Measurements from ENCODE around the gene MED16. TPM values are rescaled to one million over a fixed set of nuclear protein-coding genes. Genes with fewer than 3 reads are reported as not detected.
"Not testable (repeated sequence)": the region's sequence is repeated elsewhere in the genome, so short reads cannot be mapped to it uniquely, and the experiment has no call there.

MED16 gene
- total RNA-seq, 1 donor from 2014 or later, result 66.9 TPM

DNA sequence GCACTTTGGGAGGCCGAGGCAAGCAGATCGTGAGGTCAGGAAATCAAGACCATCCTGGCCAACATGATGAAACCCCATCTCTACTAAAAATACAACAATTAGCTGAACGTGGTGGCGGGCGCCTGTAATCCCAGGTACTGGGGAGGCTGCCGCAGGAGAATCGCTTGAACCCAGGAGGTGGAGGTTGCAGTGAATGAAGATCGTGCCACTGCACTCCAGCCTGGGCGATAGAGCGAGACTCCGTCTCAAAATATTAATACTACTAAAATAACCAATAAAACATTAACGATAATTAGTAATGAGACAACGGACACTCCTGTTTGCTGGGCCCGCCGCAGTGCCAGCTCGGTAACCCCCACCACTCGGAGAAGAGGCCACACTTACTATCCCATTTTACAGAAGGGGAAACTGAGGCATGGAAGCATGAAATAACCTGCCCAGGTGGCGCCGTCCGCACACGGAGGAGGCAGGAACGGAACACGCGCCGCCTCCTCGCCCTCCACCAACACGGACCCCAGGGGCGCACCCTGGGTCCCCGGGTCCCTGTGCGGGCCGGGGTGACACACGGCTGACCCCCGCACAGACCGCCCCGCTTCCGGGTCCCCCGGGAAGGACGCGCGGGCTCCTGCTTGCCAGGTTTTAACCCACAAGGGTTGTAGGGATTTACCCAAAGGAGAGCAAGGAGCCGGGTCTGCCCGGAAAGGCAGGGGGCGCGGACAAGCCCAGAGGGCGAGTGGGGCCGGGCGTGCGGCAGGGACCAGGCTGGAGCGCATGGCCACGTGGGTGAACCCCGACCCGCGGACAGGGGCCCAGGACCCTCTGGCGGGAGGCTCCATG is 18.4 kb upstream of the MED16 start:
- no peak for DNase-seq (ENCODE audit: low spot score)

DNA sequence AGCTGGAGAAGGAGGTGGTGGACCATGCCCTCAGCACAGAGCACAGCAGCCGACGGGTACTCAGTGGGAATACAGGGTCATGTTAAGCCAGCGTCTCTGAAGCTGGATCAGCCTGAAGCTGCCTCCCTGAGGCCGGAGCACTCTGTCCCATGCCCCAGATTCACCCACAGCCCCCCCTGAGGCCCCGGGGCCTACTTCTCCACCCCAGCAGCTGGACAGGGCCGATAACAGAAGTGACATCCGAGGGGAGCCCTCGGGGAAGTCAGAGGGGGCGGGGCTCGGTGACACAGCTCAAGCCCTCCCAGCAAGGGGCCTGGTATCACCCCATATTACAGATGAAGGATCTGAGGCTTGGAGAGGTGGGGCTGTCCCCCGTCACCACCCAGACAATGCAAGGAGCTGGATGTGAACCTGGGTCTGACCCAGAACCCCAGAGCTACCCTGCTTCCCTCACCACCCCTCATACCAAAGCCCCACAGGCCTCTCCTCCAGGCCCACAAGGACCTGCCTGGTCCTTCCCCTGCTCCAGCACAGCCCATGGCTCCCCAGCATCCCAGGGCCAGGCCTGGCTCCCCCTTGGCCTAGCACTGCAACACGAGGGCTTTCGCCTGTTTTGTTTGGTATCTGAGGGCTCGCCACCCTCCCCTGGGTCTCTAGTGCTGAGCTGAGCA is 14.3 kb upstream of the MED16 start:
- DNase-seq (ENCODE audit: low spot score), result no peak

DNA sequence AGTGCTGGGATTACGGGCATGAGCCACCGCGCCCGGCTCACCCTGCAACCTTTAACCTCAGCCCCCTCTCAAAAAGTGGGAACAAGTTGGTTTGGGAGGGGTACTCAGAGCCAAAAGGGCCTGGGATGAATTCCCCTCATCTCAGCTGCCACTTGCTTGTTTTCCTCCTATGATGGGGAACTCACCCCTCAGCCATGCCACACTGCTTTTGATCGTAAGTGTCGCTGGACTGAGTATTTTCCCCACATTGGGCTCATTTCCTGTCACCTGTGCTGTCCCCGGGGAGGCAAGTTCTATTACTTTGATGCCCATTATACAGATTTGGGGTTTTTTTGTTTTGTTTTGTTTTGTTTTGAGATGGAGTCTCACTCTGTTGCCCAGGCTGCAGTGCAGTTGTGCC is 13.5 kb upstream of the MED16 start:
- DNase-seq (ENCODE audit: low spot score), result no peak

DNA sequence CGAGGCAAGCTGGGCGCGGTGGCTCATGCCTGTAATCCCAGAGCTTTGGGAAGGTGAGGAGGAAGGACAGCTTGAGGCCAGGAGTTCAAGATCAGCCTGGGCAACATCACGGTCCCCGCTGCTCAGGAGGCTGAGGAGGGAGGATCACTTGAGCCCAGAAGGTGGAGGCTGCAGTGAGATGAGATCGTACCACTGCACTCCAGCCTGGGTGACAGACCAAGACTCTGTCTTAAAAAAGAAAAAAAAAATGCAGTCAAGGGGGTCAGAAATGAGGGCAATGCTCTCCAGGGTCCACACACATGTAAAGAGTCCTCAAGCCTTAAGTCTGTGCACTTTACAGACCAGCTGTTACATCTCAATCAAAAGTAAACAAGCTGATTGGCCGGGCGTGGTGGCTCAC is 11.6 kb upstream of the MED16 start:
- no peak for DNase-seq (ENCODE audit: low spot score)

DNA sequence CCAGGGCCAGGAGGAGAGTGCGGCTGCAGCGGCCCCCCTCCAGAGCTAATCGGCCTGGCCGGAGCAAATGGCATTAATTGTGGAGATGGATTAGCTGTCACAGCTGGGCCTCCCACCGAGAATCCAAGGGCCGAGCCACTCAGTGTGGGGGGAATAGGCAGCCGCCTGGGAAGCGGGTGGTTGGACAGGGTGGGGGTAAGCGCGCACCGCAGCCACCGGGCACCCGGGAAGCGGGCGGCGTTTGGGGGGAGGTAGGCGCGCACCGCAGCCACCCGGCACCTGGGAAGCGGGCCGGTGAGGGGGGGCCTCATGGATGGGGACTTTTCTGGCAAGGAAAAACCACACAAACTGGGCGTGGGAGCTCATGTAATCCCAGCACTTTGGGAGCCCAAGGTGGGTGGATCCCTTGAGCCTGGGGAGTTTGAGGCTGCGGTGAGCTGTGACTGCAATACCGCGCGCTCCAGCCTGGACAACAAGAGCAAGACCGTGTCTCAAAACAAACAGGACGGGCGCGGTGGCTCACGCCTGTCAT is 10.3 kb upstream of the MED16 start:
- no peak for DNase-seq (ENCODE audit: low spot score)

DNA sequence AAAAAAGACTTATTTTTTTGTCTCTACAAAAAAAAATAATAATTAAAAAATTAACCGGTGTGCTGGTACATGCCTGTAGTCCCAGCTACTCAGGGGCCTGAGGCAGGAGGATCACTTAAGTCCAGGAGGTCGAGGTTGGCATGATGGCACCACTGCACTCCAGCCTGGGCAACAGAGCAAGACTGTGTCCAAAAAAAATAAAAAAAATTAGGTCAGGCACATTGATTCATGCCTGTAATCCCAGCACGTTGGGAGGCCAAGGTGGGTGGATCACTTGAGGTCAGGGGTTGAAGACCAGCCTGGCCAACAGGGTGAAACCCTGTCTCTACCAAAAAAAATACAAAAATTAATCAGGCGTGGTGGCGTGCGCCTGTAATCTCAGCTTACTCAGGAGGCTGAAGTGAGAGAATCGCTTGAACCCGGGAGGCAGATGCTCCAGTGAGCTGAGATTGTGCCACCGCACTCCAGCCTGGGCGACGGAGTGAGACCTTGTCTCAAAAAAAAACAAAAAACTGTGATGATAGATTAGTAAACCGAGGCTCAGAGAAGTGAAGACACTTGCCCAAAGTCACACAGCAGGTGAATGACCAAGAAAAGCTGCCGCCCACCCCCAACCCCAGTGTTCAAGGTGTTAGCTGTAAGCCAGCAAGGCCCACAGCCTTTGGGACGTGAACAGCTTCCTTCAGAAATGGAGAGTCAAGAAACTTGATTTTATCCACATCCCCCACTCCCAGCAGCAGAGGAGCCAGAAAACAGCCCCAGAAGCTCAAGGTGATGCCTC is 9.6 kb upstream of the MED16 start:
- DNase-seq (ENCODE audit: low spot score), result no peak

DNA sequence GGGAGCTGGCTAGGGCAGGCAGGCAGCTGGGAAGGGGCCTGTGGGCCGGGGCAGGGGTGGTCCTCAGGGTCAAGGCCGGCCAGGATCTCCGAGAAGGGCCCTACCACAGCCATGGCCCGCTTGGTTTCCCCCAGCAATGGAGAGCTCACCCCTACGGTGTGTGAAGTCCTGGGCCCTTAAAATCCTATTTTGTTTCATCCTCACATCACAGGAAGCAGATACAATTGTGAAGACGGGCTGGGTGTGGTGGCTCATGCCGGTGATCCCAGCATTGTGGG is 9.0 kb upstream of the MED16 start:
- DNase-seq (ENCODE audit: low spot score), result no peak

DNA sequence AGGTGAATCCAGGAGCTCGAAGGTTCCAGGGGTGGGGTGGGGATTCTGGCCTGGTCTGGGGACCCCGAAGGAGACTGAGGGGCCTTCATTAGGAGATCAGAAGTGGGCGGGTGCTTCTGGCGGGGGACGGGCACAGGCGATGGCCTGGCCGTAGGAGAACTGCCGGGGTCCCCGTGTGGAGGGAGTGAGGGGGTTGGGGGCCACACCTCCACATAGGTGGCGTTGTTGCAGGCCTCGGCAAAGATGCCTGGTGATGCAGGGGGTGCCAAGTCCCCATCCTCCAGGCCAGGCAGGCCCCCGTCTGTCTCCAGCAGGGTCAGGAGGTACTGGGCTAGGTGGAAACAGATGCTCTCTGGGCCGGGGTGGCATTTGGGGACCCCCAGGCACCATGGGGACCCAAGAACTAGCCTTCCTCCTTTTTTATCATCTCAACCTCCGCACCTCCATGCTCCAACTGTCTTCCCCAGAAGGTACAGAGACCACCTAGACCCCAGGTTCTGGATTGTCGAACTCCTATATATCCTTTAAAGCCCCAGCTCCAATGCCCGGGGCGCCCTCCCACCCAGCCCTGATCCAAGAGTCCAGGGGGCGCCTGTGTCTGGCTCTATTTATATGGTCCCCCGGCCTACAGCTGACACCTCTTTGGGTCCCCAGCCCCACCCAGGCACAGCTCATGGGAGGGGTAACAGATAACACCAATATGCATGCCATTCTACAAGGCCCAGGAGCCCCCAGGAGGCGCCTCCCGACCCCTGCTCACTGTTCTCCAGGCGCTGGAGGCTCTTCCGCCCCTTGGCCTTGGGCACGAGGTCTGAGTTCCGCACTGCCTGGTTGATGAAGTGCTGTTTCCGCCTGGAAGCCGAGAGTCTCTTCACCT is 8.5 kb upstream of the MED16 start:
- DNase-seq (ENCODE audit: low spot score), result no peak

DNA sequence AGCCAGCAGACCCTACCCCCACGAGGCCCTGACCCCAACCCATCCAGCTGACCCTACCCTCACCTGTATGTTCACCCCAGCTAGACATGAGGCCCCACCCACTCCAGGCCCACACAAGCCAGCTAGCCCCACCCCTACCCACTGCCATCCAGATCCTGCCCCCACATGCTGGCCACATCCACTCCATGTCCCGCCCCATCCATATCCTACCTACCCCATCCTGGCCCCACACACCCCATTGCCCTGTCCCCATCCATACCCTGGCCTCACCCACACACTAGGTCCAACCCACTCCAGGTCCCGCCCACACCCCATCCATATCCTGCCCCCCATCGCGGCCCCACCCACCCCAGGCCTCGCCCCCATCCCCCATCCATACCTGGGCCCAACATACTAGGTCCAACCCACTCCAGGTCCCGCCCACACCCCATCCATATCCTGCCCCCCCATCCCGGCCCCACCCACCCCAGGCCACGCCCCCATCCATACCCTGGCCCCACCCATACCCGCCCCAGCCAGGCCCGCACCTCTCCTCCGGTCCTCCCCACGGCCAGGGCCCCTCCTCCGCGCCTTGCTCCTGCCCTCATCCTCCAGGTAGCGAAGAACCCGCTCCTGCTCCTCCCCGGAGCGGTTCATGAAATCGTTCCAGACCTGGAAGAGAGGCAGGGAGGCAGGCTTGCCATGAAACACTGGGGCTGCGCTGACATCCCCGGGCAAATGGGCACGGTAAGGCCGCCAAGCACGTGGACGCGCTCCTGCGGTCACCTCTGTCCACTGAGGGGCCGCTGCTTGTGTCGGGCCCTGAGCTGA is 7.5 kb upstream of the MED16 start:
- no peak for DNase-seq (ENCODE audit: low spot score)

DNA sequence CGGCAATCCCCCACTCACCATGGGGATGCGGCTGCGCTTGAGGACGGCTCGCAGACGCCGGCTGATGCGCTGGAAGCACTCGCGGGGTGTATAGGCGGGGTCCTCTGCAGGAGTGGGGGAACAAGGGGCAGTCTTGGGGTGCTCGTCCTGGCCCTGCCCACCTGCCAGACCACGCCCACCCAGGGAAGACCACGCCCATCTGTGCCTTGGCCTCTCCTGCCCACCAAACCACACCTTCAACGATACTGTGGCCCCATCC is 7.0 kb upstream of the MED16 start:
- DNase-seq (ENCODE audit: low spot score), result no peak

DNA sequence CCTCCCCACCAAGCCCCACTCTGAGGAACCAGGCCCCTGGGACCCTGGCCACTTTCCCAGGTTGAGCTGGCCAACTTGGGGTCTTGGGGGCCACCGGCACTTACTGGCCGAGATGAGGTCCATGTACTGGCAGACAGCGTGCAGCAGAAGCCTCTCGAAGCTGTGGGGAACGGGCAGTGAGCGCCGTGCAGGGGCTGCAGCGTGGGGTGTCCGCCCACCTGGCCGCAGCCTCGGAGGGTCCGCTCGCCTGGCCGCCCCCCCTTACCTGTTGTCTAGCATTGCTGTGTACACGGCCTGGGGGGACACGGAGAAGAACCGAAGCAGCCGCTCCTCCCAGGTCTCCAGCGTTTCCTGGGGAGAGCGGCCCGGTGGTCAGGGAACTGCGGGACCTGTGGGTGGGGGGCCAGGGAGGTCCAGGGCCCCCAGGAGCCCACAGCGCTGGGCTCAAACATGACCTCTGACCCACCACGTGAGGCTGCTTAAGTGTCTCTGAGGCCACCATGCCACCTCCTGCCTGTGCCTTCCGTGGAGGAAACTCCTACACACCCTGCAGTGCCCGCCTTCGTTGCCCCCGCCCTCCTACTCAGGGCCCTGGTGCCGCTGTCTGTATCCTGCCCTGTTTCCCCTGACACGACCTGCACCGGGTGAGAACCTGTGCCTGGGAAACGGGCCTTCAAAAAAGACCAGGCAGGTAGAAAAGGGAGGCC is 6.5 kb upstream of the MED16 start:
- no peak for DNase-seq (ENCODE audit: low spot score)

DNA sequence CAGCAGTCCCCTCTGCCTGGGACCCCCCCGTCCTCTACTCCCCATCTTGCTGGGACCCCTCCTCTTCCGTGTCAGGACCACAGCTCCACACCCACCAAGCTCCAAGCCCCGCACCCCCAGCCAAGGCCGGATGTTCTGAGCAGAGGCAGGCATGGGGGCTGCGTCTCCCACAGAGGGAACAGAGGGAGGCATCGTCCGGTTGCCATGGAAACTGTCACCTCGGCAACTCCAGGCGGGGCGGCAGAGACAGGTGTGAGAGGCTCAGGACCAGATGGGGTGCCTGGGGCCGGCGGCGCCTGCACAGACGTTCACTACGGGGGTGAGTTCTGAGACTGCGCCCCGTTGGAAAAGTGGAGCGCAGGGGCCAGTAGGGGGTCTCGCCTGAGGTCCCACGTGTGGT is 5.7 kb upstream of the MED16 start:
- DNase-seq (ENCODE audit: low spot score), result no peak

DNA sequence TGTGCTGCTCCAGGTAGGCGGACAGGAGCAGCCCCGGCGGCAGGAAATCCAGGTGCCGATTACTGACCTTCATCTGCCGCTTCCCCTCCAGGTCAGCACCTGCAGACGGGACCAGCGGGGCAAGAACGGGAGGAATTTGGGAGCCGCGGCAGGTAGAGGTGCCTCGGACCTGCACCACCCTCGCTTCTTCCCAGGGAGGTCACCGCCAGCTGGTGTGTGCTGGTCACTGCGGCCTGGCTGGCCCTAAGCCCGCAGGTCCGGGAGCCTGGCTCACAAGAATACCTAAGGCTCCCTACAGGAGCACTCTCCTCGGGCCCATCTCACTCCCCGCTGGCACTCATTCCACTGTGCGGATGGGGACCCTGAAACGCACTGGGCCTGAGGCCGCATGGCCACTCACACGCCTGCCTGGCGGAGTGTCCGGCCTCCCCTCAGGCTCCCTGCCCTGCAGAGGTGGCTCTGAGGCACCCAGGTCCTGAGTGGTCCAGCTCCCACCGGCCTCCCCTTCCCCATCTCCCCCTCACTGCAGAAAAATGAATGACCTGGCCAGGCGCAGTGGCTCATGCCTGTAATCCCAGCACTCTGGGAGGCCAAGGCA is 4.6 kb upstream of the MED16 start:
- DNase-seq (ENCODE audit: low spot score), result no peak

DNA sequence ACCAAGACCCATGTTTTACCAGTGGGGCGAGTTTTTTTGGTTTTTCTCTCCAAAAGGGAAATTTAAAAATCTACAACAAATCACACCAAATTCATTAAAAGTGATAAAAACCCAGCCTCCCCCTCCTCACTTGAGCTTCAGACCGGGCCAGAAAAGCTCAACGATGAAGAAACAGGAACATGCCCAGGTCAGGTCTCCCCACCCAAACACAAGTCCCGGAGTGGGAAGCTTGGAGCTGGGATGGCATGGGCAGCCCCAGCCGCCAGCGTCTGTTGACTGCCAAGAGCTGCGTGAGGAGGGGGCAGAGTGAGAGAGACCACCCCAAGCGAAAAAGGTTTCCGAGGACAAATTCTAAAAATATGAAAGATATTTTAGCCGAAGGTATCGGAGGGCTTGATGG is 4.0 kb upstream of the MED16 start:
- DNase-seq (ENCODE audit: low spot score), result no peak

DNA sequence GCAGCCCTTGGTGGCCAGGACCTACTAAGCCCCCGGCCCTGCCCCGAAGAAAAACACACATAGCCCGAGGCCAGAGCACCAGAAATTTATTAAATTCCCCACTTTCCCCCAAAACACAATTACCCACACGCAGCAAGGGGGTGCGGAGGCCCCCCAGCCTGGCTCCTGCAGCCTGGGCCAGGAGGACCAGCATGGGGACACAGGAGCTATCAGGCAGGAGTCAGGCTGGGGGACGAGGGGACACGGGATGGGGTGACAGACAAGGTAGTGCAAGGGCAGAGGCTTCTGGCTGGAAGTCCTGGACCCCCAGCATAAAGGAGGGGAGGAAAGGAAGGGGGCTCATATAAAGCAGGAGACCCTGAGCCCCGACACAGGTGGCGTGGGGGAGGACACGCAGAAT is 3.4 kb upstream of the MED16 start:
- no peak for DNase-seq (ENCODE audit: low spot score)

DNA sequence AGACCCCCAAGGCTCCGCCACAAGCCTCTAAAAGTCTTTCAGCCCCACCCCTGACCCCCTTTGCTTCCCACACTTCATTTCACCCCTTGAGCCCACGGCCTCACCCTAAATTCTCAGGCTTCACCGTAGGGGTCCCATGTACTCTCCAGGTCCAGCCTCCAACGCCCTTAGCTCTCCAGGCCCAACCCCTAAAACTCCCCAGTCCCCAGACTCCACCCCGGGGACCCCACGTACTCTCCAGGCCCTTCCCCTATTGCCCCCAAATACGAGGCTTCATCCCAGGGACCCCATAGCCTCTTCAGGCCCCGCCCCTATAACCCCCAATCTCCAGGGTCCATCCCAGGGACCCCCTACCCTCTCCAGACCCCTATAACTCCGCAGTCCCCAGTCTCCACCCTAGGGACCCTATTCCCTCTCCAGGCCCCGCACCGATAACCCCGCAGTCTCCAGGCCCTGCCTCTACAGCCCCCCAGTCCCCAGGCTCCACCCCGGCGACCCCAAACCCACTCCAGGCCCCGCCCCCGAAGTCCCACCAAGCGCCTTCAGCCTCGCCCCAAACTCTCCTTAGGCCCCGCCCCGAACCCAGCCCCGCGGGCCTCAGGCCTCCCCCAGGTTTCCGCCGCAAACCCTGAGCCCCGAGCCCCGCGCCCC is 619 bp downstream of the MED16 start:
- DNase-seq (ENCODE audit: low spot score), result no peak

DNA sequence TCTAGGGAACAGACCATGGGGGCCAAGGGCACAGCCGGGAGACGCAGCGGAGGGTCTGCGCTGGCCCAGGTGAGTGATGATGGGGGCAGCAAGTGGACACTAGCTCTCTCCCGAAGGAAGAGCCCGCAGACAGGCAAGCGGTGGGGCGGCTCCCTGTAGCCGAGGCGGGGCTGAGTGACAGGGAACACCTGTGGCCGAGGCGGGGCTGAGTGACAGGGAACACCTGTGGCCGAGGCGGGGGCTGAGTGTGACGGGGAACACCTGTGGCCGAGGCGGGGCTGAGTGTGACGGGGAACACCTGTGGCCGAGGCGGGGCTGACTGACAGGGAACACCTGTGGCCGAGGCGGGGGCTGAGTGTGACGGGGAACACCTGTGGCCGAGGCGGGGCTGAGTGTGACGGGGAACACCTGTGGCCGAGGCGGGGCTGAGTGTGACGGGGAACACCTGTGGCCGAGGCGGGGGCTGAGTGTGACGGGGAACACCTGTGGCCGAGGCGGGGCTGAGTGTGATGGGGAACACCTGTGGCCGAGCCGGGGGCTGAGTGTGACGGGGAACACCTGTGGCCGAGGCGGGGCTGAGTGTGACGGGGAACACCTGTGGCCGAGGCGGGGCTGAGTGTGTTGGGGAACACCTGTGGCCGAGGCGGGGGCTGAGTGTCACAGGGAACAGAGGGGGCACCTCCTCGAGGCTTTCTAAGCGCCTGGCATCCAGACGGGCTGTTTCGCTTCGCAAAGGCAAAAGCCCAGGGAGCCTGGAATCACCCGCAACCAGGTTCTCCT is 1.4 kb downstream of the MED16 start:
- not testable (repeated sequence) for DNase-seq (ENCODE audit: low spot score)

DNA sequence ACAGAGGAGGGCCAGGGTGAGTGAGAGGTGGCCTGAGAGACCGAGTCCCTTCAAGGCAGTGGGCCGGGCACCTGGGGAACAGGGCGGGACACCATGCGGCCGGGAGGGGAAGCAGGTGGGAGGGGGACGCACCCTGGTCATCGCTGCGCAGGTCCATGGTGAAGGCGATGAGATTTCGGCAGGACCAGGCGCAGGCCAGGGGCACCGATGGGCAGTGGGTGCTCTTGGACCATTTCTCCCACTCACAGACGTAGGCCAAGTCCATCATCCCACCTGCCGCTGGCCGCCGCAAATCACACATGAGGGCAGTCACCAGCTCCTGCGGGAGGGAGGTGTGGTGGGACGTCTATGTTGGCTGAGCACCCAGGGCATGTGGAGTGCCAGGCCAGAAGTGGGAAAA is 2.2 kb downstream of the MED16 start:
- no peak for DNase-seq (ENCODE audit: low spot score)

Measured in mucosa of gallbladder (tissue), 1 donor.